NCI-H1105 treated with DMSO at 0.1 percent for 48 hours (cell line): ENCODE data around the gene EHD4.

Source experiments
- DNase-seq: peaks from one replicate; lab custom pipeline; 2025; lab: John Stamatoyannopoulos, UW

EHD4 gene

GRCh38 chr15:41972253-41973242, at the start of gene EHD4:
Gene EHD4, minus strand, starts transcription at chr15:41972557. Its CDS starts 63 bp downstream, at chr15:41972494.
- peak; percentile 90 for DNase-seq

GRCh38 chr15:42021593-42021992, 49.2 kb upstream of the EHD4 start:
- DNase-seq: no peak

GRCh38 chr15:42020713-42021273, 48.4 kb upstream of the EHD4 start, which contains the start of gene PLA2G4E:
Gene PLA2G4E, minus strand, starts transcription at chr15:42021042. Its CDS starts 12 bp downstream, at chr15:42021030.
- DNase-seq: no peak

GRCh38 chr15:42018306-42019224, 46.2 kb upstream of the EHD4 start:
- no peak for DNase-seq

GRCh38 chr15:42016971-42017370, 44.6 kb upstream of the EHD4 start:
- no peak for DNase-seq

GRCh38 chr15:42014406-42014805, 42.0 kb upstream of the EHD4 start:
- DNase-seq: no peak

GRCh38 chr15:42012928-42013482, 40.6 kb upstream of the EHD4 start:
- no peak for DNase-seq

GRCh38 chr15:42012241-42012640, 39.9 kb upstream of the EHD4 start:
- DNase-seq: no peak

GRCh38 chr15:42011074-42011473, 38.7 kb upstream of the EHD4 start:
- no peak for DNase-seq

GRCh38 chr15:42010434-42010833, 38.1 kb upstream of the EHD4 start:
- DNase-seq: no peak

GRCh38 chr15:42009474-42009873, 37.1 kb upstream of the EHD4 start:
- no peak for DNase-seq

- DNase-seq: no peak
Measured at GRCh38 chr15:42009022-42009421, 36.7 kb upstream of the EHD4 start.

- no peak for DNase-seq
Measured at GRCh38 chr15:42007386-42007785, 35.0 kb upstream of the EHD4 start.

- no peak for DNase-seq
Measured at GRCh38 chr15:42002333-42002732, 30.0 kb upstream of the EHD4 start.

GRCh38 chr15:42001236-42001635, 28.9 kb upstream of the EHD4 start:
- no peak for DNase-seq

GRCh38 chr15:41999290-42000285, 27.2 kb upstream of the EHD4 start:
- DNase-seq: no peak

- DNase-seq: no peak
Measured at GRCh38 chr15:41997845-41998244, 25.5 kb upstream of the EHD4 start.

- no peak for DNase-seq
Measured at GRCh38 chr15:41996921-41997592, 24.7 kb upstream of the EHD4 start.

GRCh38 chr15:41996376-41996775, 24.0 kb upstream of the EHD4 start:
- DNase-seq: no peak

- DNase-seq: no peak
Measured at GRCh38 chr15:41995476-41995855, 23.1 kb upstream of the EHD4 start.
